GM18507 (cell line): ENCODE results near the gene AGA.

Experiments
- DNase-seq: peaks from one replicate; pipeline ENCODE4 v3.0.0; 2011; ENCODE audit warnings: low read depth; ENCODE audit not compliant: insufficient read length; ENCODE audit errors: extremely low spot score
- FAIRE-seq: peaks from 2 replicates; lab custom pipeline; 2011; peaks lifted over from hg19 to GRCh38; lab: Jason Lieb, UNC

AGA gene

DNA sequence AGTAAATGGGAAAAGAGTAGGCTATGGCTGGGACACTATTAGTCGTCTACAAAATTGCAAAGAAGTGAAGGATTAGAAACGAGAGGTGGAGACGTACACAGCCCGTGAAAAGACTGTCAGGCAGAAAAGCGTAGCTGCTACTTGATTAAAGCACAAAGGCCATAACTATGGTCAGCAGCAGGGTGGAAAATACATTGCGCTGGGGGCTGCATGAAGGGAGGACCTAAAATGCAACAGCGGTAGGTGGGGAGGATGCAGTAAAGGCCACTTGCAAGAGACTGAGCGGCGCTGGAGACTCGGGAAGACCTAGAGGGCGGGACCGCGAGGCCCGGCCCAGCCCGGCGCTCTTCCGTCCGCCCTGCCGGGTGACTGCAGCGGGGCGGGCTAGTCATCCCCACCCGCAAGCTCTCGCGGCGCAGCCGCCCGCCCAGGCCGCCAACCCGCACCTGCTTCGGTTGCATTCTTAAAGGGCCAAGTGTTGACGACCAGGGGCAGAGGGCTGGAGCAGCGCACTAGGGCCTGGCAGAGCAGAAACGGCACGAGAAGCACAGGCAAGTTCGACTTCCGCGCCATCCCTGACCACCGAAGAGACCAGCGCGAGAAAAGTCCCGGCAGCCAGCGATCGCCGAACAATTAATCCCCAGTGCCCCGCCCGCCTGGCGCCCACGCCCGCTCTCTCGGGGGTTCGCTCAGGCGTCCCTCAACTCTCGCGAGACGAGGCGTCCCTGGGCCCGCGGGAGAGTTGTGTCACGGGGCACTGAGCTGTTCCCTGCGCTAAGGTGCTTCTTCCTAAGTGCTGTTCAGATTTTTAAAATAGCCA is at the start of gene AGA:
Gene AGA (minus strand): TSS at position 635 of the 820 bp plus-strand sequence. CDS start 62 bp downstream, at position 573.
- FAIRE-seq: peak; percentile 95

DNA sequence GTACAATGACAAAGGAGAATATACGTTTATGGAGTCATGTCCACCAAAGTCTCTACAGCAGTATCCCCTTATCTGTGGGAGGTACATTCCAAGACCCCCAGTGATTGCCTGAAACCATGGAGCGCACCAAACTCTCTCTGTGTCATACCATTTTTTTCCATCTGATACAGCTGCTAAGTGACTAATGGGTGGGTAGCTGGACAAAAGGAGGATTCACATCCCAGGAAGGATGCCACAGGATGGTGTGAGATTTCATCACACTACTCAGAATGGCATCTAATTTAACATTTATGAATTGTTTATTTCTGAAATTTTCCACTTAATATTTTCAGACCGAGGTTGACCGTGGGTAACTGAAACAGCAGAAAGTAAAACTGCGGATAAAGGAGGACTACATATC is 49.8 kb upstream of the AGA start:
- FAIRE-seq (no peak), DNase-seq (no peak)

More for the DNA sequence above, at the start of gene AGA:
- DNase-seq: peak; percentile 95

DNA sequence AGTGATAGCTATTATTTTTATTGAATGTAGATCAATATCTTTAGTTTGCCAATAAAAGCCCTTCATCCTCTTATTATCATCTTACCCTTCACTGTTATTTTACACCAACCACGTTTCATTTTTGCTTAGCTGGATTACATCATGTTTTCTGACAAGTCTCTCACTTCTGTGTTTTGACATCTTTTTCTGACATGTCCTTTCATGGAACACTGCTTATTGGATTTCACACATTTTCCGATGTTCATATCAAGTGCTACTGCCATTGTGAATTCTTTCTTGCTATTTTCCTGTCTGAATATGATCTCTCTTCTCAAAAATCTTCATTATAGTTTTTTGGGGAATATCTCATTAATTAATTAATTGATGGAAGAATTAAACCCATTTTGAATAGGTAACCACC is 48.5 kb upstream of the AGA start:
- no peak for FAIRE-seq
- DNase-seq: no peak

DNA sequence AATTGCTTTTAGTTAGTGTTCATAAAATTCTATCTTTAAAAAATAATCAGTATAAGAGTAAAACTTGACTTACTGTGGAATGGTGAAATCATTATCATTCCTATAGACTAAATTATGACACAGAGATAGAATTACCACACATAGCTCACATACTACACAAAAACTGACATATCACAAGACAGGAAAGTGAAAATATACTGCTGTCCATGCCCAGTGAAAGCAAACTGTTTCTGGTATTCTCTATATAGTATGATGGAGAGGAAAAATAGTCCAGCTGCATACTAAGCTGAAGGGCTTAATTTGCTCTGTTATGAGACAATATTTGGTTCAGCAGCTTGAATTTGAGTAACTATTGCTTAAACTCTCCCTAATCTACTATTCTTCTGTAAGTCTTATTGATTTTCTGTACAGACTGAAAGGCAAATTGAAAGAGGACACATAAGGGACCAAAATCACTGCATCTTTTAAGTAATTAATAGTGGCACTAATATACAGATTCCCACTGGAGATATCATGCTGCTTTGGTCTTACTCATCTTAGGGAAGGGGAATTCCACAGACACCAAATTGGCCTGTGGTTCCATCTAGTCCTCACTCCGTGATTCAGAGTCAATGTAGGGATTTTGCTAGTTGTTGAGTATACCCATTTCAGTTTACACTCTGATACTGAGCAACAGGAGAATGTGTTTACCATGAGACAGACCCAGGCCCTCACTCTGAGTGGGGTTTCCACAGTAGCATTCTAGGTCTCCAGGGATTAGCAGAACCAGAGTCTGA is 47.4 kb upstream of the AGA start:
- DNase-seq: no peak
- FAIRE-seq: no peak

DNA sequence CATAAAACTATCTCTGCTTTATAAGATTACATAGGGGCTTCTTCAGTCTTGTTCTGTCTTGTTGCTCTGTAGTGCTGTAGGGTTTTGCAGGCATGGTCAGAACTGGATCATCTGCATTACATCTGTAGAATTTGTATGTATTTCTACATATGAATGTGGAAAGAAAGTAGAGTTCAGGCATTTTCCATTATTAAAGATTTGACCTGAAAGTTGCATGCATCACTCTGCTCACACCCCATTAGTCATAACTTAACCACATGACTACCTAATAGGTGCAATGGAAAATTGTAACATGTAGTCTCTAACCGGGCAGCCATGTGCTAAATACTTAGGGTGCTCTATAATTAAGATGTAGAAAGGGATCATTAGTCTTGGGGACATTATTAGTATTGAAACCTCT is 45.7 kb upstream of the AGA start:
- DNase-seq: no peak
- FAIRE-seq: no peak

DNA sequence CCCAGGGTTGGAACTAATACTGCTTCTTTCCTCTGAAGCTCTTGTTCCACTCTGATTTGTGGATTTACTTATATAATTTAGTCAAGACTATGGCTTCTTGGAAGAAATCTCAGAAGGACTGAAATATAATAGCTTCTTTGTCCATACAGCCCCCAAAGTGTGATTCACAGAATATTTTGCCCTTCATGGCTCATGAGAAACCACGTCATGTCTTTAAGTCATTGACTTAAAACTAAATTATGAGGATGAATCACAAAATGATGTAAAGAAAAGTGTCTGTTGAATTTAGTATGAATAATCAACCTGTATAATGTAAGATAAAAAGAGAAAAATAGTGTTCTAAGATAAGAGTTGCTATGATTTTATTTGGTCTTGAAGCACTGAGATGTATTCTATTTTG is 43.3 kb upstream of the AGA start:
- DNase-seq: no peak

DNA sequence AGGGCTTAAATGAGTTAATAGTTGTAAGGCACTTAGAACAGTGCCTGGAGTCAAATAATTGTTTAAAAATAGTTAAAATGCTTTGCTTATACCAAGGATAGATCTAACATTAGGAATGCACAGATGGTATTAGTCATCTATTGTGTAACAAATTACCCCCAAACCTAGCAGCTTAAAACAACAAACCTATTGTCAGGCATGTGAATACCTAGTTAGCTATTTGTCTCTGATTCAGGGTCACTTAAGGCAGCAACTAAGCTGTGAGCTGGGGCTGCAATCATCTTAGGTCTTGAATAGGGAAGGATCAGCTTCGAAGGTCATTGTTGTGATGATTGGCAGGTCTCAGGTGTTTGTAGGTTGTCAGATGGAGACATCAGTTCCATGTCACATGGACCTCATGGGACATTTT is 42.4 kb upstream of the AGA start:
- no peak for FAIRE-seq
- DNase-seq: no peak

More for the DNA sequence above, 43.3 kb upstream of the AGA start:
- no peak for FAIRE-seq

DNA sequence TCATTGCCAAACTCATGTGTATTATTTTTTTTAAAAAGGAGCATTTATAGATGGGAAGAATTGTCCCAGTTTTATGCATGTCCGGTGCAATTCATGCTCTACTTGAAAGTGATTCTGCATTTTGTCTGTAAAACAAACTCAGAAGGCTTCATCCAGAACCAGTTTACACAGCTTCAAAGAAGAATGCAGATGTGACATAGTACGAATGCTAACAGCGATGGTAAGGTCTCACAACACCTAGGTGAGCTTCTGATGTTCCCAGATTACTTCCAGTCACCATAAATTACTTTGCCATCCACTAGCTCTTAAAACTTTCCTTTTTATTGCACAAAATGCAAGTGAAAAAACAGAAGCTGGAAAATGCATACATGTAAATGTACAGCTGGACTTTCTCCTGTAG is 41.5 kb upstream of the AGA start:
- FAIRE-seq: no peak

DNA sequence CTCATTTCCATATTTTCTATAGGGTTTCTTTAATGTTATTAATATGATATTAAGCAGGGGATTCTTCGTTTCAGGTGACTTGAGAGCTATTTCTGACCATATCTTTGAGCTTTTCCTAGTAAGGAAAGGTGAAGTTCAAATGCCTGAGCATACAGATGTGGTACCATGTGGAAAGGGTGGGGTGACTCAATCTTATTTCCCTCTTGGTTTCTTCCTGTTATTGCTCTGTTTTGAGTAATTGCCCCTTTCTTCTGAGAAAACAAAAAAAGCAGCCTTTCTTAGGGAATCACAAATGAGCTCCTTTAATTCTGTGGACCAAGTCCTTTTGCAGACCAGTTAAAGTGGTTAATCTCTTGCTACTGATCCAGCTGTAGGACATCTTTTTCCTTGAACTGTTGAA is 41.0 kb upstream of the AGA start:
- FAIRE-seq (no peak), DNase-seq (no peak)

More for the DNA sequence above, 41.5 kb upstream of the AGA start:
- DNase-seq: no peak

DNA sequence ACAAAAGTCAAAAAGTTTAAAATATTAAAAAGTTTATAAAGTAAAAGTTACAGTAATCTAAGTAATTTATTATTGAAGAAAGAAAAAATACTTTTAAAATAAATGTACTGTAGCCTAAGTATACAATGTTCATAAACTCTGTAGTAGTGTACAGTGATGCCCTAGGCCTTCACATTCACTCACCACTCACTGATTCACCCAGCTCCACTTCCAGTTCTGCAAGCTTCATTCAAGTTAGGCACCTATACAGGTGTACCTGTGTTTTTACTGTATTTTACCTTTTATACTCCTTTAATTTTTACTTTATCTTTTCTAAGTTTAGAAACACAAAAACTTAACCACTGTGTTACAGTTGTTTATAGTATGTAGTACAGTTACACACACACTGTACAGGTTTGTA is 40.1 kb upstream of the AGA start:
- FAIRE-seq (no peak), DNase-seq (no peak)

DNA sequence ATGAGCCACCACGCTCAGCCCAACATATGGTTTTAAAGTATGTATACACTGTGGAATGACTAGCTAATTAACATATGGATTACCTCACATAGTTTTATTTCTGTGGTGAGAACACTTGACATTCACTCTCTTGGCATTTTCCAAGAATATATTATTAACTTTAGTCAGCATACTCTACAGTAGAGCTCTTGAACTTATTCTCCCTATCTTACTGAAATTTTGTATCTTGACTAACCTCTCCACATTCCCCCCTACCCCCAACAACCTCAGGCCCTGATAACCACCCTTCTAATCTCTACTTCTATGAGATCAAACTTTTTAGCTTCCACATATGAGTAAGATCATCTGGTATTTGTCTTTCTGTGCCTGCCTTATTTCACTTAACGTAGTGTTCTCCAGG is 38.6 kb upstream of the AGA start:
- FAIRE-seq (no peak), DNase-seq (no peak)

DNA sequence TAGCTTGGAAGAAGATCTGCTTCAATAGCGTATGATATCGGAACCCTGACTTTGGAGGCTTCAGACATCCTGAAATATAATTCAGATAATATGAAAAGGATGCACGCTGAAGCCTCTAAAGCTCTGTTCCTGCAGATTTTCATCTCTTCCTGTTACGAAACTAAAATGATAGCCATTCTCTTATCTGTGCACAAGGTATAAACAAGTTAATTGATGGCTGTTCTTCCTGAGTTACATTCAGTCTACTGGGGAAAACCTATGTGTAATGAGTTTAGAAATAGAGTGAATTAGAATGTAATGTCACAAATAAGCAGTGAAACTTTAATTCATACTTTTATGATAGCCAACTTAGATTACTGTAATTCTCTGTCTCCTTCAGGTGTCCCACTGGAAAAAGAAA is 36.8 kb upstream of the AGA start:
- DNase-seq (no peak), FAIRE-seq (no peak)

DNA sequence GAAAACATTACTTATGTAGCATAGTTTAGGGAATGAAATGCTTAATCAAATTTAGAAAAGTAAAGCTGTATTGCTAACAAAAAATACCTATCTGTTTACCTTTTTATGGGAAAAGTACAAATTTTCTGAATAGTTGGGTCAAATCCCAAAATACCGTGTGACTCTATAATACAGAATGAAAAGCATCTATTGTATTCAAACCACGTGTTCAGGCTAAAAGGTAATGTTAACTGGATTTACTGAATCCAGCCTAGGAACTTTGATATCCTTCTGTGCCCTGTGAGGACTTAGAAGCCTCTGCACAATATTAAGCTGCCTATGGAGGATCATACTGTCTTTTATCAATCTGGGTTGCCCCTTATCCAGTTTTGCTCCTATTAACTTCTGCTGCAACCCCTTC is 36.3 kb upstream of the AGA start:
- DNase-seq (no peak), FAIRE-seq (no peak)

DNA sequence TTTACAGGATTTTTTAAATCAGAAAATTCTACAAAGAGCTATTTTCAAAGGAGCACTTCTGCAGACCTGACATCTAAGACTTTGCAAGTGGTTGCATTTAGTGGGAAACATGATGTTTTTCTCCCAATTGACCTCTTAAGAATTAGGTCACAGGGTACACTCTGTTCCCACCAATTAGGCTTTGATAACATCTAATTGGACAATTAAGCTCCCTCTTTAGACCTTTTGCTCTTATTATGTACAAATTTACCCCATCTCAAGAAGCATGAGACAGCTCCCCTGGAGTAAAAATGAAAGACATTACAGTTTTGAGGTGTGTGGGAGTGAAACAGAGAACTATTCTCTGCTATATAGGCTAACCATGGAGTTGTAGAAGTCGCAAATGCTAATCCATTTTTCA is 31.8 kb upstream of the AGA start:
- FAIRE-seq: no peak

DNA sequence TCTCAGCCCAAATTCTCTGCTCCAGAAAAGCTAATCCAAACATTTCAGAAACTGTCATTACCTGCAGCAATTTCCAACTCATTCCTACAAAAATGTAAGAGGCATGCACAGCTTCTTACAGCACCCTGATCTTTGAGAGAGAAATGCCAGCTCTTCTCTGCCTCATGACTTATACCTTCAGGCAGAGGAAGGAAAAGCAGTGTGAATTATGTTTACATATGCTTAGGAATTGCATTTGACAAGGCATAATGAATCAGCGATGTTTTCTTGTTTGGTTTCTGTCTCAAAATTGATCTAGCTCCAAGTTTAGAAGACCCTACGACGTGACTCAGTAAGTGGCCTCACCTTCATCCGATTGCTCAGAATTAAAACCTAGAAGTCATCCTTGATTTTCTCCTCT is 21.8 kb upstream of the AGA start:
- FAIRE-seq (no peak), DNase-seq (no peak)

More for the DNA sequence above, 31.8 kb upstream of the AGA start:
- DNase-seq: no peak

DNA sequence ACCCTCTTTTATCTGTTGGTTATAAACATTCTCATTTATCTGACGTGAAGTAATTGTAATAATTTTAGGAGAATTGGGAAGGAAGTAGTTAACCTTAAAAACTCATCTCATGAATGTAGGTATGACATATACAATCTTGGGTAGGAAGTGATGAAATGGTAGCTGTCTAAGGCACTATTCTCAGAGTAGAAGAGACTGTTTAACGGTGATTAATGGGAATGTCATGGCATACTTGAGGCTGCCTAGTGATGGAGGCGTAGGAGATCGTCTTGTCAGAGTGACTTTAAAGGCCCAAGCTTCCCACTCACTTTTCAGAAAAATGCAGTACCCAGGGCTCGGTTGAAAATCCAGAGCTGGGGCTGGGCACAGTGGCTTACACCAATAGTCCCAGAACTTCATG is 19.4 kb upstream of the AGA start:
- DNase-seq (no peak), FAIRE-seq (no peak)

DNA sequence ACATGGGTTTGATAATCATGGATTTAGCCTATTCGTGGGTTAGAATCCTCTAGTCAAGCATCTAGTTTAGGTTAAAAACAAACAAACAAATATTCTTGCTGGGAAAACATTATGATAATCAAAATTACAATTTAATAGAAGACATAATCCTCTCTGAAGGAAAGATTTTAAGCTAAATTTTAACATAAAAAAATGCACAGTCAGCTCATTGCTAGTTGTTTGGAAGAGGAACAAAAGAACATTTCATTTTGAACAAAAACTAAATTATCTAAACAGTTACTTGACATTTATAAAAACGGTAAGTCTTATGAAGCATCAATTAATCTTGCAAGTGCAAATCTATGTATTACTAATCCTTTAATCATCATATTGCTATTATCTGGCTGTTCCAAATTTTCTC is 18.2 kb upstream of the AGA start:
- FAIRE-seq (no peak), DNase-seq (no peak)

DNA sequence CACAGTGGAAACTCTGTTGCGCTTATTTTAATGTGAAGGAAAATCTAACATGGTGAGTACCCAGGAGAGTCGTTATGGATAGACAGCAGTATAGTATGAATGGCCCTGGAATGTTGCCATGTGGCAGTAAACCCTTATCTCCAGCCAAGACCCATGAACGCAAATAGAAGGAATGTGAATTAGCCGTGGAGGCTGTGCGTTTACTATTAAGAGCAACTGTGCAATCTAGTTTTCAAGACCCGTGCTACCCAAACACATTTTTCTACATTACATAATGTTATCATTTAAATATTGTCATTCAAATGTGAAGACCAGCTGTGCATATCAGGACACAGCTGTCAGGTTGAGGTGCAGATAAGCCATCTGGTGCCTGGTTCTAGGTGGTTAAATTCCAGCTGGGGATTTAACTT is 13.3 kb upstream of the AGA start:
- FAIRE-seq: no peak
- DNase-seq: no peak

DNA sequence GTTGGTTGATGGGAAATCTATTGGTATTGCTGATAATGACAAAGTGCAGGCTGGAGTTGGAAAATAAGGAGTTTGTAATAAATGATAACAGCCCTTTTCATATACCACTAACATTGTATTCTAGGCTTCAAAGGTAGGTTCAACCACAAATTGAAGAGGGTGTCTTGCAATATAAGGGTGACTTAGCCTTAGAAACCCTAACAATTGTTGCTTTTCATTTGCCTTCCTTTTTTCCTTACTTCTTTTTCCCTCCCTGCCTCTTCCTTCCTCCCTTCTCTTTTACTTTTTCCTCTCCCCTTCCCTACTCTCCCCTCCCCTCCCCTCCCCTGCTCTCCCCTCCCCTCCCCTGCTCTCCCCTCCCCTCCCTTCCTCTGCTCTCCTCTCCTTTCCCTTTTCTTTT is 10.9 kb upstream of the AGA start:
- FAIRE-seq: no peak

DNA sequence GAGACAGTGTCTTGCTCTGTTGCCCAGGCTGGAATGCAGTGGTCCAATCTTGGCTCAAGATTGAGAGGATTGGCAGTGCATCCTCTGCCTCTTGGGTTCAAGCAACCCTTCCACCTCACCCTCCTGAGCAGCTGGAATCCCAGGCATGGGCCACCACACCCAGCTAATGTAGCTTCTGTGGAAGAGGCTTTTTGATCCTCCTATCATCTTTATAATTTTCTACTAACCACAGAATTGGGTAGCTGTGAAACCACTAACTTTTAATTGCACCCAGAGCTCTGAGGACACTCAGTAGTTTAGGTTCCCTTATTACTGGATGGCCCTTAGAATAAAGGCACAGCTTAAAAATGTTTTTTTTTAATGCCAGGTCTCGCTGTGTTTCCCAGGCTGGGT is 8.9 kb upstream of the AGA start:
- FAIRE-seq (no peak), DNase-seq (no peak)

More for the DNA sequence above, 10.9 kb upstream of the AGA start:
- DNase-seq: no peak
